HG02938 (cell line): ENCODE data around the gene AP1S3.
"Not testable (repeated sequence)": the region's sequence is repeated elsewhere in the genome, so short reads cannot be mapped to it uniquely, and the experiment has no call there.

ENCODE experiments used
- ATAC-seq: cut with Tn5 transposase; IDR thresholded peaks from one replicate; pipeline ENCODE4 v1.9.1; 2021; ENCODE audit warnings: mild to moderate bottlenecking, moderate library complexity; ENCODE audit not compliant: unreplicated experiment

Gene AP1S3

DNA sequence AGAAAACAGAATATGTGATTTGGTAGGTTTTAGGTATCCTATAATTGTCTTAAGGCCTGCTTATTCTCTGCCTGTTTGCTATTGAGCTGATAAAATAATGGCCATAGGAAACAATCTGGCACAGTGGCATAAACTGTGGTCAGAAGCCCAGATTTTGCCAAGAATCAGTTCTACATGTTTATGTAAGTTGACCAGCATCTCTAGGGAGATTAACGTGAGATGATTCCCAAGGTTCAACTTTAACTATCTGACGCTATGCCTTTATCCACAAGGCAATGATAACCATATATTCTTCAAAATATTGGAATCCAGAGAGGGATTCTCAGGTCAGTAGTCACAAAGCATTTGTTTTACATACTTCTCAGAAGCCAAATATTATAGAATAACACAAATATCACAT is 25.6 kb downstream of the AP1S3 start:
- no peak for ATAC-seq

- ATAC-seq: no peak
Observed at GRCh38 chr2:223805008-223805407, 32.4 kb downstream of the AP1S3 start.

DNA sequence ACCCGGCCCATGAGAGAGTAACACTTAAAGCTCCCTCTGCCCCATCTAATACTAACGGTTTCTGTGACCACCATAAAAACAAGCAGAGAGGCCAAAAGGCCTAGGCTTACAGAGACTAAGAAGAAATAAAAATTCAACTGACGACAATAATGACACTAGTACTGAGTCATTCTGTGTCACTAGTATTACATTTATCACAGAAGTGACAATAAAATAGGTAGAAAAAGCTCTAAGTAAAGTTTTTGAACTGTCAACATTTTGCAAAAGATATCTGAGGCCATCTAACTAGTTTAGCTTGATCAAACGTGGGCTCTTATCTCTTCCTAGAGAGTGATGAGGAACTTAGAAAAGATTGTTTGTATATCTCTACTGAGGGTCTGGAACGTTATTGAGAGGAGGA is 35.6 kb downstream of the AP1S3 start:
- ATAC-seq: no peak

DNA sequence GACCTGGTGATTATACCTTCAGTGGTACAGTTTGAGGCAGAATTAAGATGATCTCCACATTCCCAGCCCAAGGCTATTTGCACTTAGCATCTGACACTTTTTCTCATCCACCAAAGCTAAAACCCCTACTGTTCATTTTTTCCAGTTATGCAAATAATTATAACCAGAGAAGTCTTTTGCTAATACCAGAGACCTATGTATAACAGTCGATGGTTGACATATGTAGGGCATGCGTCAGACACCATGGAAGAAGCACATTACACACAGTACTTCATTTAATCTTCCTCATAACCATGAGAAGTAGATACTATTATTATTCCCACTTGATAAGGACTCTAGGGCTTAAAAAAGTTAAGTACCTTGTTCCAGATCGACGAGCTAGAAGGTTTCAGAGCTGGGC is 36.5 kb downstream of the AP1S3 start:
- no peak for ATAC-seq

- ATAC-seq: peak; percentile 100
Observed at GRCh38 chr2:223797811-223798721, 39.3 kb downstream of the AP1S3 start.

GRCh38 chr2:223797037-223797436 is 40.3 kb downstream of the AP1S3 start:
- no peak for ATAC-seq

DNA sequence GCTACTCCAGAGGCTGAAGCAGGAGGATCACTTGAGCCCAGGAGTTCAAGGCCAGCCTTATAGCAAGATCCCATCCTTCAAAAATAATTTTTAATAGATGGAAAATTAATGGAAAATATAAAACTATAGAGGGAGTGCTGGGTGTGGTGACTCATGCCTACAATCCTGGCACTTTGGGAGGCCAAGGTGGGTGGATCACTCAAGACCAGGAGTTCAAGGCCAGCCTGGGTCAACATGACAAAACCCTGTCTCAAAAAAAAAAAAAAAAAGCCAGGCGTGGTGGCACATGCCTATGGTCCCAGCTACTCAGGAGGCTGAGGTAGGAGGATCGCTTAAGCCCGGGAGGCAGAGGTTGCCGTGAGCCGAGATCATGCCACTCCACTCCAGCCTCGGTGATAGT is 48.0 kb downstream of the AP1S3 start:
- ATAC-seq: no peak

DNA sequence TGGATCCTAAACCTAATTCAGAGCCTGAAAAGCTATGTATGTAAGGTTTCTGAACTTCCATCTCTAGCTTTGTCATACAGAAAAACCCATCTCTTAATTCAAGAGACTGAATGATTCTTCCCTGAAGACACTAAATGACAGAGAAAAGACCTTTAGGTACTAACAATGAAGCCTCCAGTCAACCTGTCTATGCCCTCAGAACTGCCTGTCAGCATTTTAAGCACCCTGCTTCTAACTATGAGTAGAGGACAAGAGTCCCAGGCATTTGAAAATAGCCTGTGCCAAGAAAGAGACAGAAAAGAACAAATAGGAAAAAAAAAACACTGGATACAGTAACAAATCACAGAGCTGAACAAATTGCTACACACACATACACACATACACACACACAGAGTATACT is 48.6 kb downstream of the AP1S3 start:
- ATAC-seq: no peak

- ATAC-seq: not testable (repeated sequence)
Observed at GRCh38 chr2:223788106-223788505, 49.3 kb downstream of the AP1S3 start.

DNA sequence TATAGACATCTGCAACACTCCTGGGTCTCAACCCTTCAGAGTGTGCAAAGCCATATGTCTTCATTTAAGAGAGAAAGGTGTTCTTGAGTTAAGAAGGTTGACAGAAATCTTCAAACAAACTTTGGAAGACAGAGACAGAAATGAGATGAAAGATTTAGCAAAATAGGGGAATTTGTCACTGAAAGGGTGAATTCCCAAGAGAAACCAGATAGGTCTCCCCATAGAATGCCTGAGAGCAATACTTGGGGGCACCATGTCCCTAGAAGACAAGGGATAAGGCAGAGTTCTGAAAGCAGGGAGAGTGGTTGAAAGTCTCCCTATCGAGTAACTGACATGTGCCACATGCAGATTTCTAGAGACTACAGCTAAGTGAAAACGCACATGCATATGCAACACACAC is 50.0 kb downstream of the AP1S3 start:
- peak; percentile 44 for ATAC-seq

GRCh38 chr2:223786943-223787342 is 50.4 kb downstream of the AP1S3 start:
- ATAC-seq: peak; percentile 61

DNA sequence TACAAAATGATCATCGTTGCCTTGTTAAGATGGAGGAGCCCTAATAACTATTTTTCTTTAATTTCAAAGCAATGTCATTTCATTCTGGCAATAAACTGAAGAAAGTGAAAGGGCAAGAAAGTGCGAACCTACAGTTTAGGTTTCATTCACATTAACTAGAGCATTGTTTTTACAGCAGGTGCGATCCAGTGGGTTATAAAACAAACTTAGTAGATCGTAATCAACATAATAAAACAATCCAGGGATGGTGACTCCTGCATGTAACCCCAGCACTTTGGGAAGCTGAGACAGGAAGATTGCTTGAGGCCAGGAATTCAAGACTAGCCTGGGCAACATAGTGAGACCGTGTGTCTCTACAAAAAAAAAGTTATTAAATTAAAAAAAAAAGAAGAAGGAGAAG is 51.1 kb downstream of the AP1S3 start:
- no peak for ATAC-seq

GRCh38 chr2:223784221-223784772 is 53.1 kb downstream of the AP1S3 start:
- no peak for ATAC-seq

DNA sequence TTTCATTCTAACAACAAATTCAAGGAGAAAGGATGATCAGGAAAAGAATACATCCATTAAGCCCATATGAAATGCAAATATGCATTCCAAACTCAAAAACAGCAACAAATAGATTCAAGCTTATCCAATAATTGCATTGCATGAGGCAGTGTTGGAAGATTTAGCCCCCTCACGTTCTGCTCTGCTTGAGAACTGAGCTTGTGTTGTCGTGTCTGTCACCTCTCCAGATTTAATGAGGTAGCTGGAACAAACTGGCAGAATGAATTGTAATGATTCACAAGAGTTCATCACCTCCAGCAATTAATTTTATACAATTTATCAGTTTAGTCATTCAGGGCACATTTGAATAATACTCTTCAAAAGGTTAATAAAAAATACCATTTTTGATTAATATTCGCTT is 54.8 kb downstream of the AP1S3 start:
- ATAC-seq: no peak

GRCh38 chr2:223781560-223781959 is 55.8 kb downstream of the AP1S3 start:
- no peak for ATAC-seq

GRCh38 chr2:223779877-223780276 is 57.5 kb downstream of the AP1S3 start:
- peak; percentile 87 for ATAC-seq

GRCh38 chr2:223774193-223774592 is 63.2 kb downstream of the AP1S3 start:
- ATAC-seq: no peak

DNA sequence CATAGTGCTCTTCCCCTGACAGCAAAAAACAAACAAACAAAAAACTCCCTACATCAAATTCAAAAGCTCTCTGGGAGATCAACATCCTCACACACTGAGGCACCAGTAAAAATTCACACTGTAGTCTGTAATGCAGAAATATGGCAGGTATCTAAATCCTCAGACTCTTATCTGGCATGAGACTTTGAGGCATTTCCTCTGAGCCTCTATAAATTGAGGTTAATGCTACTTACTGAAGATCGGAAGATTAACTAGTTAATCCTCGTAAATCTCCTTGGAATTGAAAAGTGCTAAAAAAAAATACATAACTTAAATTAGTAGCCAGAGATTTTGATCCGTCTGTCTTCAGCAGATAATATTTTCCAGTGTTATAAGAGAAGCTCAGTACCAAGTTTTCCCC is 65.0 kb downstream of the AP1S3 start:
- ATAC-seq: no peak

DNA sequence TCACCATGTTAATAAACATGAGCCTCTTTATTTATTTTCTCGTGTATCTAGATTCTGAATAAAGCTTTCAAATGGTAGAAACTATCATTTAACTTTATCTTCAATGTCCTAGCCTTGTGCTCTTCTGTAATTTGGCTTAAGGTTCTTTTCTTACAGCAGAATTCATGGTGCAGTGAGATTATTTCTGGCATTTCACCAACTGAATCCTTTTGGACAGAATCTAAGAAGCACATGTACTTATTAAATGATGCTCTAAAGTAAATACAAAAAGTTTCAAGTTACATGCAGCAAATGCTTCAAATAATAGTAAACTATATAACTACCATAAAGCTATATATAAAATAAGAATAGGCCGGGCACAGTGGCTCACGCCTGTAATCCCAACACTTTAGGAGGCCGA is 65.9 kb downstream of the AP1S3 start:
- no peak for ATAC-seq

DNA sequence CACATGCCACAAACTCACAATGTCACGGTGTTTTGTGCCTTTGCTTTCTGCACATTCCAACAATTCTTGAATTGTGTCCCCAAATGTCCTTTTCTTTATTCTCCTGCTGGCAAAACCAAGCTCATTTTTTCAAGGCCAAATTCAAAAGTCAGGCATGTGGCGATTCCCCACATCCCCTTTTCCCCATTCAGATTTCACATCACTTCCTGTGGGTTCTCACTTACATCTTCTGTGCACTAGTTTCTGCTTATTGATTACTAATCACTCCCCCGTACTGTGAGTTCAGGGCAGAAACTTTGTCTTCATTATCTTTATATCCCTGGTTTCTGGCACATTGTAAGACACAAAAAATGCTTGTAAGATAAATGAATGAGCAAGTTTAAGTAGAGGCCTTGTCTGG is 69.2 kb downstream of the AP1S3 start:
- ATAC-seq: no peak

GRCh38 chr2:223767341-223767740 is 70.0 kb downstream of the AP1S3 start:
- no peak for ATAC-seq

GRCh38 chr2:223765221-223765785 is 72.1 kb downstream of the AP1S3 start:
- no peak for ATAC-seq
